Progenitor cell of endocrine pancreas (in vitro differentiated cells): ENCODE results near the gene GABRE. TPM values are rescaled to one million over a fixed set of nuclear protein-coding genes. Genes with fewer than 3 reads are reported as not detected.

Experiments
- DNase-seq: peaks from one replicate; pipeline ENCODE4 v3.0.0; 2021; ENCODE audit warnings: low spot score; ENCODE audit not compliant: unreplicated experiment
- H3K27ac Mint-ChIP-seq: 2 replicates; pipeline ENCODE4 v1.8.0; 2021; ENCODE audit warnings: mild to moderate bottlenecking, moderate library complexity, mixed read lengths
- H3K27me3 Mint-ChIP-seq: 2 replicates; pipeline ENCODE4 v1.8.0; 2021; ENCODE audit warnings: mixed read lengths
- H3K36me3 Mint-ChIP-seq: 2 replicates; pipeline ENCODE4 v1.8.0; 2022; ENCODE audit warnings: mixed read lengths; ENCODE audit not compliant: insufficient read depth
- H3K4me1 Mint-ChIP-seq: 2 replicates; pipeline ENCODE4 v1.8.0; 2021; ENCODE audit warnings: low read depth, mixed read lengths
- H3K4me3 Mint-ChIP-seq: 2 replicates; pipeline ENCODE4 v1.8.0; 2021; ENCODE audit warnings: low read depth, mild to moderate bottlenecking, moderate library complexity, mixed read lengths
- H3K9me3 Mint-ChIP-seq: 2 replicates; pipeline ENCODE4 v1.8.0; 2021; ENCODE audit warnings: low read depth, mixed read lengths
- CTCF ChIP-seq: fragments of 200-600 bp; sonication (generic); IDR thresholded peaks from one replicate; pipeline ENCODE4 v1.5.0; 2021; ENCODE audit warnings: antibody characterized with exemption, mild to moderate bottlenecking; ENCODE audit not compliant: unreplicated experiment
- total RNA-seq: library from RNA; stranded (reverse); gene quantifications from 2 replicates; pipeline ENCODE4 v1.2.1, GENCODE V29; 2021

The GABRE gene
- total RNA-seq, 1 donor from 2014 or later: 1.5 TPM

GRCh38 chrX:151923648-151924047 is 50.8 kb downstream of the GABRE start:
- Mint-ChIP-seq H3K27me3 (no peaks in the 10 kb centered on the region), H3K36me3 (no peaks in the 10 kb centered on the region), H3K27ac (no peak overlapping the region), H3K4me3 (no peak overlapping the region), H3K4me1 (no peaks in the 10 kb centered on the region), H3K9me3 (peaks cover 2% of the 10 kb centered on the region)
- no peak for DNase-seq
- no peak for TF ChIP-seq CTCF

GRCh38 chrX:151922692-151923091 is 51.8 kb downstream of the GABRE start:
- no peak for DNase-seq
- Mint-ChIP-seq H3K27ac (no peak overlapping the region), H3K4me3 (no peak overlapping the region), H3K9me3 (no peaks in the 10 kb centered on the region), H3K4me1 (no peaks in the 10 kb centered on the region), H3K36me3 (no peaks in the 10 kb centered on the region), H3K27me3 (no peaks in the 10 kb centered on the region)
- TF ChIP-seq CTCF: no peak

- no peak for TF ChIP-seq CTCF
- H3K27ac Mint-ChIP-seq: no peak overlapping the region
- H3K4me3 Mint-ChIP-seq: no peak overlapping the region
- no peaks in the 10 kb centered on the region for H3K36me3 Mint-ChIP-seq
- no peaks in the 10 kb centered on the region for H3K27me3 Mint-ChIP-seq
- DNase-seq: no peak
- no peaks in the 10 kb centered on the region for H3K4me1 Mint-ChIP-seq
- H3K9me3 Mint-ChIP-seq: no peaks in the 10 kb centered on the region
Measured at GRCh38 chrX:151921866-151922265, 52.6 kb downstream of the GABRE start.

DNA sequence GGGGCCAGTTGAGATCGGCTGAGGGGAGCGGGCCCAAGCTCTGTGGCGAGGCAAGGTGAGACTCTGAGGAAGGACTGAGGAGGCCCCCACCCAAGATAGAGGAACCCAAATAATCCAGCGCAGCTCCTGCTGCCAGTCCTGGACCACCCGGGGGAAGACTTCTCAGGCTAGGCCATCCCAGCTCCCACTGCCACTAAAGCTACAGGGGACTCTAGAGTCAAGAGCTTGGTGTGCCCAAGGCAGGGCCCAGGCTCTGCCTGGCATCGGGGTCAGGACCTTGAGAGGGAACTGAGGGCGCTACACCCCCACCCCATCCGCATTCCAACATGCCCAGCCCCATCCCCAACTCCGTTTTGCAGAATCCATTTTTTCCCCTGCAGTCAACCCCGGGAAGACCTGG is 53.2 kb downstream of the GABRE start:
- Mint-ChIP-seq H3K9me3 (no peaks in the 10 kb centered on the region), H3K36me3 (no peaks in the 10 kb centered on the region)

GRCh38 chrX:151920530-151920929 is 53.9 kb downstream of the GABRE start:
- H3K9me3 Mint-ChIP-seq: no peaks in the 10 kb centered on the region
- no peaks in the 10 kb centered on the region for H3K27me3 Mint-ChIP-seq
- TF ChIP-seq CTCF: no peak
- DNase-seq: no peak
- no peaks in the 10 kb centered on the region for H3K4me1 Mint-ChIP-seq
- H3K4me3 Mint-ChIP-seq: no peak overlapping the region
- no peaks in the 10 kb centered on the region for H3K36me3 Mint-ChIP-seq
- no peak overlapping the region for H3K27ac Mint-ChIP-seq

More for the DNA sequence above, 53.2 kb downstream of the GABRE start:
- no peak for TF ChIP-seq CTCF
- H3K4me3 Mint-ChIP-seq: no peak overlapping the region
- no peaks in the 10 kb centered on the region for H3K27me3 Mint-ChIP-seq
- DNase-seq: no peak
- H3K4me1 Mint-ChIP-seq: no peaks in the 10 kb centered on the region
- H3K27ac Mint-ChIP-seq: no peak overlapping the region
